K562 (cell line): Measurements from ENCODE around the gene CREB3L4. TPM values are rescaled to one million over a fixed set of nuclear protein-coding genes. Genes with fewer than 3 reads are reported as not detected.

ENCODE experiments used
- BACH1 ChIP-seq: fragments of 200-800 bp; sonication (Bioruptor generic); IDR thresholded peaks from 2 replicates; pipeline ENCODE4 v1.6.1; 2016; ENCODE audit warnings: missing genetic modification characterization, missing compliant biosample characterization
- DPF2 ChIP-seq: fragments of 450-650 bp; IDR thresholded peaks from 2 replicates; pipeline ENCODE4 v1.6.1; 2016
- EGR1 ChIP-seq: fragments of 450-650 bp; conservative IDR thresholded peaks from 2 replicates; pipeline ENCODE4 v1.6.1; 2017; ENCODE audit warnings: mild to moderate bottlenecking
- EWSR1 ChIP-seq: fragments of 450-650 bp; IDR thresholded peaks from 2 replicates; pipeline ENCODE4 v1.6.1; 2018; ENCODE audit warnings: borderline replicate concordance, mild to moderate bottlenecking, low read depth, moderate library complexity; ENCODE audit not compliant: partially characterized antibody
- HSF4 ChIP-seq: fragments of 250-450 bp; sonication (Bioruptor Pico); IDR thresholded peaks from 2 replicates; pipeline ENCODE4 v2.1.2; 2022; ENCODE audit warnings: mild to moderate bottlenecking, moderate library complexity, borderline replicate concordance
- ILF3 ChIP-seq: fragments of 450-650 bp; IDR thresholded peaks from 2 replicates; pipeline ENCODE4 v1.6.1; 2018; ENCODE audit warnings: antibody characterized with exemption, mild to moderate bottlenecking, moderate library complexity, borderline replicate concordance
- NUFIP1 ChIP-seq: fragments of 450-650 bp; IDR thresholded peaks from 2 replicates; pipeline ENCODE4 v1.6.1; 2018; ENCODE audit not compliant: partially characterized antibody
- RAD21 ChIP-seq, 2 experiments: fragments of 250-450 bp in 1 of 2; fragments of 450-650 bp in 1 of 2; sonication (Bioruptor Pico) in 1 of 2; formaldehyde crosslinking in 1 of 2; IDR thresholded peaks in 1 of 2; conservative IDR thresholded peaks in 1 of 2; 2 replicates each; pipeline versions ENCODE4 v1.4.0 to v1.8.0; 2020 to 2022; ENCODE audit warnings: mild to moderate bottlenecking in 2 of 2, moderate library complexity in 1 of 2
- TCFL5 ChIP-seq: fragments of 250-450 bp; sonication (Bioruptor Pico); conservative IDR thresholded peaks from 2 replicates; pipeline ENCODE4 v1.6.1; 2021; ENCODE audit warnings: mild to moderate bottlenecking, moderate library complexity, matching md5 sums
- TEAD4 ChIP-seq, 2 experiments: sonication (generic) in 1 of 2; formaldehyde crosslinking in 1 of 2; IDR thresholded peaks; 2 replicates each; pipeline versions ENCODE4 v1.6.1 to v1.8.0; 2012 to 2022; ENCODE audit warnings: borderline replicate concordance in 1 of 2, inconsistent platforms in 1 of 2, low read length in 1 of 2, mild to moderate bottlenecking in 1 of 2, missing genetic modification reagents in 1 of 2
- U2AF1 ChIP-seq: fragments of 200-400 bp; formaldehyde crosslinking; optimal IDR thresholded peaks from 2 replicates; pipeline ENCODE3; 2017; ENCODE audit warnings: mild to moderate bottlenecking, low read depth, low read length, moderate library complexity
- ZNF324 ChIP-seq: fragments of 250-450 bp; sonication (Bioruptor Pico); IDR thresholded peaks from 2 replicates; pipeline ENCODE4 v1.4.0; 2020; ENCODE audit warnings: mild to moderate bottlenecking
- polyA plus RNA-seq, 8 experiments: library from polyadenylated mRNA; depleted of rRNA in 4 of 8; stranded (reverse) in 5 of 8; unstranded in 3 of 8; fragments of >200 nt; fragmentation: Nextera tagmentation in 2 of 8; fragmentation: Illumina TruSeq in 1 of 8; extraction: Ambion mirVana in 2 of 8; extraction: Trizol in 1 of 8; gene quantifications; 2 replicates each; pipeline versions ENCODE4 v1.2.1 to v1.2.3, GENCODE V29; 2011 to 2014; ENCODE audit warnings: inconsistent platforms in 1 of 8, missing spikeins in 1 of 8
- total RNA-seq, 7 experiments: library from RNA; depleted of rRNA in 6 of 7; stranded (reverse); fragments of >200 nt in 6 of 7; fragmentation: Illumina TruSeq in 2 of 7; extraction: Trizol in 2 of 7; gene quantifications; 2 replicates each; pipeline versions ENCODE4 v1.2.1 to v1.2.3, GENCODE V29; 2011 to 2021; ENCODE audit warnings: low replicate concordance in 1 of 7
- TF ChIP-seq, protein P1 (sequence below): fragments of 250-450 bp; sonication (Bioruptor Pico); IDR thresholded peaks from 2 replicates; pipeline ENCODE4 v1.8.0; 2021; ENCODE audit warnings: mild to moderate bottlenecking, moderate library complexity
- TF ChIP-seq, protein P2 (sequence below), 2 experiments: IDR thresholded peaks; 2 replicates each; pipeline ENCODE4 v1.6.1; 2011; ENCODE audit warnings: borderline replicate concordance in 1 of 2, control low read depth in 1 of 2, low read depth in 1 of 2, low read length in 1 of 2, mild to moderate bottlenecking in 1 of 2, mixed read lengths in 1 of 2, moderate library complexity in 1 of 2; ENCODE audit not compliant: insufficient read depth in 1 of 2, insufficient read length in 1 of 2, poor library complexity in 1 of 2, severe bottlenecking in 1 of 2; ENCODE audit errors: extremely low read depth in 1 of 2
- TF ChIP-seq, protein P3 (sequence below): fragments of 200-400 bp; formaldehyde crosslinking; IDR thresholded peaks from 2 replicates; pipeline ENCODE4 v1.6.1; 2017; ENCODE audit warnings: mild to moderate bottlenecking, low read depth, low read length, moderate library complexity
- TF ChIP-seq, protein P4 (sequence below): fragments of 250-450 bp; sonication (Bioruptor Pico); IDR thresholded peaks from 2 replicates; pipeline ENCODE4 v1.5.0; 2020; ENCODE audit warnings: mild to moderate bottlenecking
- TF ChIP-seq, protein P5 (sequence below): sonication (generic); formaldehyde crosslinking; IDR thresholded peaks from 2 replicates; pipeline ENCODE4 v1.8.1; 2023; ENCODE audit warnings: mild to moderate bottlenecking, missing genetic modification reagents

CREB3L4 gene
- total and polyA plus RNA-seq, 9 of the 15 experiments (the other 6 are each of a cell fraction or from before 2014, with no cell fraction given), result 9.9 to 18.6 (median 13.9) TPM

DNA sequence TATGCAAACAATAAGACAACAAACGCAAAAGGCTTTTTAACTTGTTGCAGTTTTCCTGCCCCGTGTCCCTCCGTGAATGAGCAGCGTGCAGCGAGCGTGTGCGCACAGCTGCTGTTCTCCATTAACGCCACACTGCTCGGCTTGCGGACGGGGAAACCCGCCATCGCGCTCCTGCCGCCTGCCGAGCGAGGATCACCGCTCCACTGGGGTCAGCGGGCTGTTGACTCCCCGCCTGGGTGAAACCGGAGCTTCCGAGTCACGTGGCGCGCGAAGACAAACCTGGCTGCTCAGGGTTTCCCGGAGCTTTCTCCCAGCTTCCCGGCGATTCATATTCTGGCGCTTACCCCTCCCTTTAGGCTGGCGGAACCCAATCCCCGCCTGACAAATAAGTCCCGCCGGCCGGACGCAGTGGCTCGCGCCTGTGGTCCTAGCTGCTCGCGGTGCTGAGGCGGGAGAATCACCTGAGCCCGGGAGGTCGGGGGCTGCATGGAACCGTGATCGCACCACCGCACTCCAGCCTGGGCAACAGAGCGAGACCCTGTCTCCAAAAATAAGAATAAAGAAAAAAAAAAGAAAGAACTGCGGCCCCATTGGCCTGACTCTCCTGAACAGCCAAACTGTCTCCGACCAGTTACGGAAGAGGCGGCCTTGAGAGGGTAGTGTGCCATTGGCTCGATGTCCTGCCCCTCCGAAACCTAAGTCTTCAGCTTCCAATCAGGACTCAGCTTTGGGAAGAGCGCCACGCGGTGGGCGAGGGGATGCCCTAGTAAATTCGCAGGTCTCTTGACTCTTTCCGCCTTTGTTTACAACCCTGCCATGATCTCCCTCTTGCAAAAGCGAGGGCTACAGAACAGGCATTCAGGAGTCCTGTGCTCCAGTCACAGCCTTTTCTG lies at the start of gene CREB3L4 (continued):
- TF ChIP-seq, protein P1, sequence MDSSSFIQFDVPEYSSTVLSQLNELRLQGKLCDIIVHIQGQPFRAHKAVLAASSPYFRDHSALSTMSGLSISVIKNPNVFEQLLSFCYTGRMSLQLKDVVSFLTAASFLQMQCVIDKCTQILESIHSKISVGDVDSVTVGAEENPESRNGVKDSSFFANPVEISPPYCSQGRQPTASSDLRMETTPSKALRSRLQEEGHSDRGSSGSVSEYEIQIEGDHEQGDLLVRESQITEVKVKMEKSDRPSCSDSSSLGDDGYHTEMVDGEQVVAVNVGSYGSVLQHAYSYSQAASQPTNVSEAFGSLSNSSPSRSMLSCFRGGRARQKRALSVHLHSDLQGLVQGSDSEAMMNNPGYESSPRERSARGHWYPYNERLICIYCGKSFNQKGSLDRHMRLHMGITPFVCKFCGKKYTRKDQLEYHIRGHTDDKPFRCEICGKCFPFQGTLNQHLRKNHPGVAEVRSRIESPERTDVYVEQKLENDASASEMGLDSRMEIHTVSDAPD (CRISPR knock-in tag), result no peak
- TF ChIP-seq NUFIP1, result no peak
- TF ChIP-seq ILF3, result no peak
- peak in 1 of 2 experiments; percentile 42; a peak in 2 of 4 replicates for TF ChIP-seq RAD21 (CRISPR knock-in tag; conservative IDR thresholded peaks at IDR 0.05 in 1 of 2, IDR thresholded peaks at IDR 0.05 in 1 of 2)
- 0 out of 2 replicates have a peak, but pooled peaks have one; percentile 12 for TF ChIP-seq EGR1
- no peak for TF ChIP-seq EWSR1
- TF ChIP-seq ZNF324, result no peak
- no peak for TF ChIP-seq HSF4 (CRISPR knock-in tag)
- TF ChIP-seq TEAD4 (IDR thresholded peaks at IDR 0.05; ENCODE audit: low read length), result no peak
- TF ChIP-seq TEAD4 (CRISPR knock-in tag; IDR thresholded peaks at IDR 0.05; ENCODE audit: borderline replicate concordance), result no peak
- TF ChIP-seq TCFL5 (CRISPR knock-in tag), result no peak
- TF ChIP-seq, protein P2, sequence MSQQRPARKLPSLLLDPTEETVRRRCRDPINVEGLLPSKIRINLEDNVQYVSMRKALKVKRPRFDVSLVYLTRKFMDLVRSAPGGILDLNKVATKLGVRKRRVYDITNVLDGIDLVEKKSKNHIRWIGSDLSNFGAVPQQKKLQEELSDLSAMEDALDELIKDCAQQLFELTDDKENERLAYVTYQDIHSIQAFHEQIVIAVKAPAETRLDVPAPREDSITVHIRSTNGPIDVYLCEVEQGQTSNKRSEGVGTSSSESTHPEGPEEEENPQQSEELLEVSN (IDR thresholded peaks at IDR 0.05; ENCODE audit: borderline replicate concordance in 1 of 2, extremely low read depth in 1 of 2, insufficient read depth in 1 of 2, insufficient read length in 1 of 2, low read depth in 1 of 2, low read length in 1 of 2, poor library complexity in 1 of 2, severe bottlenecking in 1 of 2), result peak; percentile 90 to 93
- TF ChIP-seq, protein P3, sequence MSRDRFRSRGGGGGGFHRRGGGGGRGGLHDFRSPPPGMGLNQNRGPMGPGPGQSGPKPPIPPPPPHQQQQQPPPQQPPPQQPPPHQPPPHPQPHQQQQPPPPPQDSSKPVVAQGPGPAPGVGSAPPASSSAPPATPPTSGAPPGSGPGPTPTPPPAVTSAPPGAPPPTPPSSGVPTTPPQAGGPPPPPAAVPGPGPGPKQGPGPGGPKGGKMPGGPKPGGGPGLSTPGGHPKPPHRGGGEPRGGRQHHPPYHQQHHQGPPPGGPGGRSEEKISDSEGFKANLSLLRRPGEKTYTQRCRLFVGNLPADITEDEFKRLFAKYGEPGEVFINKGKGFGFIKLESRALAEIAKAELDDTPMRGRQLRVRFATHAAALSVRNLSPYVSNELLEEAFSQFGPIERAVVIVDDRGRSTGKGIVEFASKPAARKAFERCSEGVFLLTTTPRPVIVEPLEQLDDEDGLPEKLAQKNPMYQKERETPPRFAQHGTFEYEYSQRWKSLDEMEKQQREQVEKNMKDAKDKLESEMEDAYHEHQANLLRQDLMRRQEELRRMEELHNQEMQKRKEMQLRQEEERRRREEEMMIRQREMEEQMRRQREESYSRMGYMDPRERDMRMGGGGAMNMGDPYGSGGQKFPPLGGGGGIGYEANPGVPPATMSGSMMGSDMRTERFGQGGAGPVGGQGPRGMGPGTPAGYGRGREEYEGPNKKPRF, result no peak
- TF ChIP-seq, protein P4, sequence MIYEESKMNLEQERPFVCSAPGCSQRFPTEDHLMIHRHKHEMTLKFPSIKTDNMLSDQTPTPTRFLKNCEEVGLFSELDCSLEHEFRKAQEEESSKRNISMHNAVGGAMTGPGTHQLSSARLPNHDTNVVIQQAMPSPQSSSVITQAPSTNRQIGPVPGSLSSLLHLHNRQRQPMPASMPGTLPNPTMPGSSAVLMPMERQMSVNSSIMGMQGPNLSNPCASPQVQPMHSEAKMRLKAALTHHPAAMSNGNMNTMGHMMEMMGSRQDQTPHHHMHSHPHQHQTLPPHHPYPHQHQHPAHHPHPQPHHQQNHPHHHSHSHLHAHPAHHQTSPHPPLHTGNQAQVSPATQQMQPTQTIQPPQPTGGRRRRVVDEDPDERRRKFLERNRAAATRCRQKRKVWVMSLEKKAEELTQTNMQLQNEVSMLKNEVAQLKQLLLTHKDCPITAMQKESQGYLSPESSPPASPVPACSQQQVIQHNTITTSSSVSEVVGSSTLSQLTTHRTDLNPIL, result no peak
- no peak for TF ChIP-seq U2AF1
- no peak for TF ChIP-seq BACH1 (tag)
- TF ChIP-seq, protein P5, sequence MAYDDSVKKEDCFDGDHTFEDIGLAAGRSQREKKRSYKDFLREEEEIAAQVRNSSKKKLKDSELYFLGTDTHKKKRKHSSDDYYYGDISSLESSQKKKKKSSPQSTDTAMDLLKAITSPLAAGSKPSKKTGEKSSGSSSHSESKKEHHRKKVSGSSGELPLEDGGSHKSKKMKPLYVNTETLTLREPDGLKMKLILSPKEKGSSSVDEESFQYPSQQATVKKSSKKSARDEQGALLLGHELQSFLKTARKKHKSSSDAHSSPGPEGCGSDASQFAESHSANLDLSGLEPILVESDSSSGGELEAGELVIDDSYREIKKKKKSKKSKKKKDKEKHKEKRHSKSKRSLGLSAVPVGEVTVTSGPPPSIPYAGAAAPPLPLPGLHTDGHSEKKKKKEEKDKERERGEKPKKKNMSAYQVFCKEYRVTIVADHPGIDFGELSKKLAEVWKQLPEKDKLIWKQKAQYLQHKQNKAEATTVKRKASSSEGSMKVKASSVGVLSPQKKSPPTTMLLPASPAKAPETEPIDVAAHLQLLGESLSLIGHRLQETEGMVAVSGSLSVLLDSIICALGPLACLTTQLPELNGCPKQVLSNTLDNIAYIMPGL, result 0 out of 2 replicates have a peak, but pooled peaks have one; percentile 76
- TF ChIP-seq DPF2, result peak; percentile 40; the same call in 1 of the 2 replicates
